Neural cell (in vitro differentiated cells): ENCODE results near the gene ADCY2. TPM values are rescaled to one million over a fixed set of nuclear protein-coding genes. Genes with fewer than 3 reads are reported as not detected.

Source experiments
- H2AFZ ChIP-seq: fragments of 200-600, 300-800 bp; sonication (generic), shearing (Covaris generic); 2 replicates; pipeline ENCODE4 v1.6.0; 2014; ENCODE audit warnings: low read depth, mild to moderate bottlenecking, antibody characterized with exemption, low read length, moderate library complexity
- H3F3A ChIP-seq: fragments of 200-600 bp; shearing (Covaris generic); 2 replicates; pipeline ENCODE4 v1.6.1; 2016; ENCODE audit warnings: mild to moderate bottlenecking, moderate library complexity, mixed read lengths, antibody characterized with exemption, low read length; ENCODE audit not compliant: insufficient read depth, poor library complexity, severe bottlenecking
- H3K27ac ChIP-seq: fragments of 200-600, 300-800 bp; sonication (generic), shearing (Covaris generic); 2 replicates; pipeline ENCODE4 v1.5.1; 2014; ENCODE audit warnings: mild to moderate bottlenecking, low read length, moderate library complexity
- H3K27me3 ChIP-seq: fragments of 300-800, 200-600 bp; sonication (generic), shearing (Covaris generic); 2 replicates; pipeline ENCODE4 v1.6.0; 2014; ENCODE audit warnings: mild to moderate bottlenecking, low read depth, low read length, moderate library complexity; ENCODE audit not compliant: insufficient read depth
- H3K36me3 ChIP-seq: fragments of 300-800, 200-600 bp; sonication (generic), shearing (Covaris generic); 2 replicates; pipeline ENCODE4 v1.5.1; 2014; ENCODE audit warnings: mild to moderate bottlenecking, antibody characterized with exemption, low read length, moderate library complexity; ENCODE audit not compliant: insufficient read depth
- H3K4me2 ChIP-seq: fragments of 300-800, 200-600 bp; sonication (generic), shearing (Covaris generic); 2 replicates; pipeline ENCODE4 v1.6.0; 2014; ENCODE audit warnings: mild to moderate bottlenecking, low read length
- H3K4me3 ChIP-seq: fragments of 300-800, 200-600 bp; sonication (generic), shearing (Covaris generic); 2 replicates; pipeline ENCODE4 v1.5.1; 2014; ENCODE audit warnings: mild to moderate bottlenecking, low read length, moderate library complexity
- H3K79me2 ChIP-seq: fragments of 200-600 bp; shearing (Covaris generic); replicated peaks from 2 replicates; pipeline ENCODE4 v1.6.0; 2014; ENCODE audit warnings: mild to moderate bottlenecking, low read length, moderate library complexity; ENCODE audit not compliant: insufficient read depth
- H3K9ac ChIP-seq: fragments of 300-800, 200-600 bp; sonication (generic), shearing (Covaris generic); 2 replicates; pipeline ENCODE4 v1.6.1; 2016; ENCODE audit warnings: mild to moderate bottlenecking, low read length, mixed read lengths
- H3K9me2 ChIP-seq: fragments of 200-600 bp; shearing (Covaris generic); 2 replicates; pipeline ENCODE4 v1.6.1; 2016; ENCODE audit warnings: mild to moderate bottlenecking, low read length, mixed read lengths; ENCODE audit not compliant: insufficient read depth
- H3K9me3 ChIP-seq: fragments of 200-600, 300-800 bp; sonication (generic), shearing (Covaris generic); 2 replicates; pipeline ENCODE4 v1.6.1; 2016; ENCODE audit warnings: mild to moderate bottlenecking, mixed run types, low read length, moderate library complexity, mixed read lengths
- H4K20me1 ChIP-seq: fragments of 200-600 bp; shearing (Covaris generic); 2 replicates; pipeline ENCODE4 v1.6.1; 2016; ENCODE audit warnings: mild to moderate bottlenecking, mixed run types; ENCODE audit not compliant: insufficient read depth
- EP300 ChIP-seq: fragments of 450-650 bp; conservative IDR thresholded peaks from 2 replicates; pipeline ENCODE4 v1.6.1; 2014; ENCODE audit warnings: antibody characterized with exemption, mild to moderate bottlenecking, moderate library complexity; ENCODE audit not compliant: poor library complexity, severe bottlenecking
- EZH2 ChIP-seq: fragments of 200-600, 300-800 bp; shearing (Covaris generic), sonication (generic); IDR thresholded peaks from 2 replicates; pipeline ENCODE4 v1.6.1; 2014; ENCODE audit warnings: antibody characterized with exemption, low read length, borderline replicate concordance, mild to moderate bottlenecking; ENCODE audit not compliant: insufficient read depth, poor library complexity, severe bottlenecking
- MXI1 ChIP-seq: fragments of 450-650 bp; conservative IDR thresholded peaks from 2 replicates; pipeline ENCODE4 v1.6.1; 2014; ENCODE audit warnings: antibody characterized with exemption, mild to moderate bottlenecking; ENCODE audit not compliant: poor library complexity, severe bottlenecking
- POLR2AphosphoS5 ChIP-seq: IDR thresholded peaks from 2 replicates; pipeline ENCODE4 v1.6.1; 2012
- RAD21 ChIP-seq: fragments of 450-650 bp; conservative IDR thresholded peaks from 2 replicates; pipeline ENCODE4 v1.6.1; 2014; ENCODE audit warnings: antibody characterized with exemption, mild to moderate bottlenecking, moderate library complexity
- SMC3 ChIP-seq: fragments of 450-650 bp; conservative IDR thresholded peaks from 2 replicates; pipeline ENCODE4 v1.6.1; 2014; ENCODE audit warnings: antibody characterized with exemption, mild to moderate bottlenecking, moderate library complexity; ENCODE audit not compliant: poor library complexity
- TAF1 ChIP-seq: IDR thresholded peaks from 2 replicates; pipeline ENCODE4 v1.6.1; 2012; ENCODE audit warnings: low read depth
- polyA plus RNA-seq: library from polyadenylated mRNA; depleted of rRNA; stranded (reverse); fragments of >200 nt; gene quantifications from 2 replicates; pipeline ENCODE4 v1.2.3, GENCODE V29; 2014
- TF ChIP-seq, protein P1 (sequence below): IDR thresholded peaks from 2 replicates; pipeline ENCODE4 v1.6.1; 2012; ENCODE audit warnings: borderline replicate concordance
- TF ChIP-seq, protein P2 (sequence below): fragments of 450-650 bp; IDR thresholded peaks from 2 replicates; pipeline ENCODE4 v1.5.1; 2014; ENCODE audit warnings: antibody characterized with exemption, mild to moderate bottlenecking, moderate library complexity; ENCODE audit not compliant: poor library complexity, severe bottlenecking

Gene ADCY2
- polyA plus RNA-seq, 1 donor from 2014 or later: 1.9 TPM

GRCh38 chr5:7728076-7728475, 332.1 kb downstream of the ADCY2 start:
- Histone ChIP-seq H3K36me3 (no peaks in the 10 kb centered on the region), H2AFZ (no peak overlapping the region), H3F3A (no peaks in the 10 kb centered on the region), H3K4me2 (no peak overlapping the region), H3K9me3 (no peaks in the 10 kb centered on the region), H3K9ac (no peak overlapping the region), H3K27ac (no peak overlapping the region), H3K79me2 (no peaks in the 10 kb centered on the region), H3K27me3 (no peaks in the 10 kb centered on the region), H3K9me2 (no peaks in the 10 kb centered on the region), H3K4me3 (no peak overlapping the region), H4K20me1 (no peaks in the 10 kb centered on the region)
- TF ChIP-seq MXI1 (no peak), EP300 (no peak), SMC3 (no peak), POLR2AphosphoS5 (no peak), EZH2 (no peak), RAD21 (no peak), TAF1 (no peak)
- TF ChIP-seq, protein P1, sequence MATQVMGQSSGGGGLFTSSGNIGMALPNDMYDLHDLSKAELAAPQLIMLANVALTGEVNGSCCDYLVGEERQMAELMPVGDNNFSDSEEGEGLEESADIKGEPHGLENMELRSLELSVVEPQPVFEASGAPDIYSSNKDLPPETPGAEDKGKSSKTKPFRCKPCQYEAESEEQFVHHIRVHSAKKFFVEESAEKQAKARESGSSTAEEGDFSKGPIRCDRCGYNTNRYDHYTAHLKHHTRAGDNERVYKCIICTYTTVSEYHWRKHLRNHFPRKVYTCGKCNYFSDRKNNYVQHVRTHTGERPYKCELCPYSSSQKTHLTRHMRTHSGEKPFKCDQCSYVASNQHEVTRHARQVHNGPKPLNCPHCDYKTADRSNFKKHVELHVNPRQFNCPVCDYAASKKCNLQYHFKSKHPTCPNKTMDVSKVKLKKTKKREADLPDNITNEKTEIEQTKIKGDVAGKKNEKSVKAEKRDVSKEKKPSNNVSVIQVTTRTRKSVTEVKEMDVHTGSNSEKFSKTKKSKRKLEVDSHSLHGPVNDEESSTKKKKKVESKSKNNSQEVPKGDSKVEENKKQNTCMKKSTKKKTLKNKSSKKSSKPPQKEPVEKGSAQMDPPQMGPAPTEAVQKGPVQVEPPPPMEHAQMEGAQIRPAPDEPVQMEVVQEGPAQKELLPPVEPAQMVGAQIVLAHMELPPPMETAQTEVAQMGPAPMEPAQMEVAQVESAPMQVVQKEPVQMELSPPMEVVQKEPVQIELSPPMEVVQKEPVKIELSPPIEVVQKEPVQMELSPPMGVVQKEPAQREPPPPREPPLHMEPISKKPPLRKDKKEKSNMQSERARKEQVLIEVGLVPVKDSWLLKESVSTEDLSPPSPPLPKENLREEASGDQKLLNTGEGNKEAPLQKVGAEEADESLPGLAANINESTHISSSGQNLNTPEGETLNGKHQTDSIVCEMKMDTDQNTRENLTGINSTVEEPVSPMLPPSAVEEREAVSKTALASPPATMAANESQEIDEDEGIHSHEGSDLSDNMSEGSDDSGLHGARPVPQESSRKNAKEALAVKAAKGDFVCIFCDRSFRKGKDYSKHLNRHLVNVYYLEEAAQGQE: no peak
- TF ChIP-seq, protein P2, sequence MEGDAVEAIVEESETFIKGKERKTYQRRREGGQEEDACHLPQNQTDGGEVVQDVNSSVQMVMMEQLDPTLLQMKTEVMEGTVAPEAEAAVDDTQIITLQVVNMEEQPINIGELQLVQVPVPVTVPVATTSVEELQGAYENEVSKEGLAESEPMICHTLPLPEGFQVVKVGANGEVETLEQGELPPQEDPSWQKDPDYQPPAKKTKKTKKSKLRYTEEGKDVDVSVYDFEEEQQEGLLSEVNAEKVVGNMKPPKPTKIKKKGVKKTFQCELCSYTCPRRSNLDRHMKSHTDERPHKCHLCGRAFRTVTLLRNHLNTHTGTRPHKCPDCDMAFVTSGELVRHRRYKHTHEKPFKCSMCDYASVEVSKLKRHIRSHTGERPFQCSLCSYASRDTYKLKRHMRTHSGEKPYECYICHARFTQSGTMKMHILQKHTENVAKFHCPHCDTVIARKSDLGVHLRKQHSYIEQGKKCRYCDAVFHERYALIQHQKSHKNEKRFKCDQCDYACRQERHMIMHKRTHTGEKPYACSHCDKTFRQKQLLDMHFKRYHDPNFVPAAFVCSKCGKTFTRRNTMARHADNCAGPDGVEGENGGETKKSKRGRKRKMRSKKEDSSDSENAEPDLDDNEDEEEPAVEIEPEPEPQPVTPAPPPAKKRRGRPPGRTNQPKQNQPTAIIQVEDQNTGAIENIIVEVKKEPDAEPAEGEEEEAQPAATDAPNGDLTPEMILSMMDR: no peak

DNA sequence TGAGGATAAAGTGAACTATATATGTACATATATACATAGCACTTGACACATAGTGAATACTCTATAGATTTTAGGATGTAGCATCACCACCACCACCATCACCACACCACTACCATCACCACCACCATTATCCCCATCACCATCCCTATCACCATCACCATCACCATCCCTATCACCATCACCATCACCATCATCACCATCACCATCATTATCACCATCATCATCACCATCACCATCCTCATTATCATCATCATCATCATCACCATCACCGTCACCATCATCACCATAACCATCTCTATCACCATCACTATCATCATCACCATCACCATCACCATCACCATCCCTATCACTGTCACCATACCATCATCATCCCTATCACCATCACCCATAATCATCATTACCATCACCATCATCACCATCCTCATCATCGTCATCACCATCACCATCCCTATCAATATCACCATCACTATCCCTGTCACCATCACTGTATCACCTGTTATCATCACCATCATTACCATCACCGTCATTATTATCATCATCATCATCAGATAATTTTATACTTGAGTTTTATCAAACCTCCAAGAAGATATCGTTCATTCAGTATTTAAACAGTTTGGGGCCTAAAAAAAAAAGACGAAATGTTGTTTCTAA, 345.6 kb downstream of the ADCY2 start:
- Histone ChIP-seq H3K27ac (no peak overlapping the region), H3K36me3 (no peaks in the 10 kb centered on the region), H2AFZ (no peak overlapping the region), H3K9me2 (no peaks in the 10 kb centered on the region), H3K4me2 (no peak overlapping the region), H3K79me2 (no peaks in the 10 kb centered on the region), H3K9ac (no peak overlapping the region), H3K9me3 (no peaks in the 10 kb centered on the region), H3K27me3 (no peaks in the 10 kb centered on the region), H3F3A (no peaks in the 10 kb centered on the region), H3K4me3 (no peak overlapping the region), H4K20me1 (no peaks in the 10 kb centered on the region)
- TF ChIP-seq MXI1: no peak
- TF ChIP-seq POLR2AphosphoS5: no peak
- no peak for TF ChIP-seq EP300
- TF ChIP-seq, protein P2: no peak
- TF ChIP-seq, protein P1: no peak
- TF ChIP-seq TAF1: no peak
- no peak for TF ChIP-seq SMC3
- TF ChIP-seq EZH2: no peak
- TF ChIP-seq RAD21: no peak
